Measurements from ENCODE around the gene PNMA6A. TPM values are rescaled to one million over a fixed set of nuclear protein-coding genes. Genes with fewer than 3 reads are reported as not detected.
"Not testable (repeated sequence)": the region's sequence is repeated elsewhere in the genome, so short reads cannot be mapped to it uniquely, and the experiment has no call there.

PNMA6A gene
- total and polyA plus RNA-seq, 2 experiments from 2014 or later, result 10.2 to 12.4 TPM

DNA sequence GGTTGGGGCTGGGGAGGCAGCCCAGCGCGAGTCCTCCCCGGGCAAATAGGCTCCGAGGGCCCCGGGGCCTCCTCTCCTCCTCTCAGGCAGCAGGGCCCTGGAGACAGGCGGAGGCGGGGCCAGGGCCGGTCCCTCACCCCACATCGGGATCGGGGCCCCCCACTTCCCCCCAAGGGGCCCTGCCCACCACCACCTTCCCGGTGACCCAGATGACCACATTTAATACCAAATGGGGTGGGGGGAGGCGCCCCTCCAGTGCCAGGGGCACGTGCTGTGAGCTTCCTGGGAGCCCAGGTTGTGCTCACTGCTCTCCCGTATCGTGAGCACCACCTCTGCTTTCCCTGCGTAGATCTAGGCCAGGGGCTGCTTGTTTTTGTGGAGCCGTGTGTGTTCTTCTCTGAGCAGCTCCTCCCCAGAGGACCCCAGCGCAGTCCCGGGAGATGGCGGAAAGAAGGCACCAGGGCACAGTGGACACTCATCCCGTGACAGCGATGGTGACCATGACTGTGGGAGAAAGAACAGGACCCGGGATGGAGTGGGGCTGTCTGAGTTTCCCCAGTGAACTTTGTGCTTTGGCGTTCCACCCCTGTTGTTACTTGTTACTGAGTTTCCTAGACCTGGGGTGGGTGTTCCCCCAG is 2.1 kb downstream of the PNMA6A start:
- Histone ChIP-seq H2AFZ (no peak overlapping the region), H3K36me3 (replicated peaks; ENCODE audit: insufficient read depth, low read depth) (no peaks in the 10 kb centered on the region), H3K27me3 (no peaks in the 10 kb centered on the region), H3K27ac (no peak overlapping the region), H4K20me1 (ENCODE audit: insufficient read depth, poor library complexity, severe bottlenecking) (no peaks in the 10 kb centered on the region), H3K4me2 (no peak overlapping the region), H3K9me2 (replicated peaks; ENCODE audit: insufficient read depth) (no peaks in the 10 kb centered on the region), H3K4me1 (ENCODE audit: insufficient read depth) (no peaks in the 10 kb centered on the region), H3K9me3 (ENCODE audit: low read depth) (no peaks in the 10 kb centered on the region), H3K4me3 (no peak overlapping the region), H3K79me2 (no peaks in the 10 kb centered on the region)
- no peak for DNase-seq (ENCODE audit: low spot score)
- WGBS (ENCODE audit: low lambda C conversion rate, missing lambda C conversion rate), result 89% methylated on average over 14 of the region's 24 CpGs
- TF ChIP-seq EZH2phosphoT487 (IDR thresholded peaks at IDR 0.05; ENCODE audit: low read depth, severe bottlenecking, unreplicated experiment) (no peak), EZH2 (IDR thresholded peaks at IDR 0.05; ENCODE audit: borderline replicate concordance) (no peak)
- TF ChIP-seq, protein P1, sequence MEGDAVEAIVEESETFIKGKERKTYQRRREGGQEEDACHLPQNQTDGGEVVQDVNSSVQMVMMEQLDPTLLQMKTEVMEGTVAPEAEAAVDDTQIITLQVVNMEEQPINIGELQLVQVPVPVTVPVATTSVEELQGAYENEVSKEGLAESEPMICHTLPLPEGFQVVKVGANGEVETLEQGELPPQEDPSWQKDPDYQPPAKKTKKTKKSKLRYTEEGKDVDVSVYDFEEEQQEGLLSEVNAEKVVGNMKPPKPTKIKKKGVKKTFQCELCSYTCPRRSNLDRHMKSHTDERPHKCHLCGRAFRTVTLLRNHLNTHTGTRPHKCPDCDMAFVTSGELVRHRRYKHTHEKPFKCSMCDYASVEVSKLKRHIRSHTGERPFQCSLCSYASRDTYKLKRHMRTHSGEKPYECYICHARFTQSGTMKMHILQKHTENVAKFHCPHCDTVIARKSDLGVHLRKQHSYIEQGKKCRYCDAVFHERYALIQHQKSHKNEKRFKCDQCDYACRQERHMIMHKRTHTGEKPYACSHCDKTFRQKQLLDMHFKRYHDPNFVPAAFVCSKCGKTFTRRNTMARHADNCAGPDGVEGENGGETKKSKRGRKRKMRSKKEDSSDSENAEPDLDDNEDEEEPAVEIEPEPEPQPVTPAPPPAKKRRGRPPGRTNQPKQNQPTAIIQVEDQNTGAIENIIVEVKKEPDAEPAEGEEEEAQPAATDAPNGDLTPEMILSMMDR (IDR thresholded peaks at IDR 0.05; ENCODE audit: poor library complexity), result no peak

DNA sequence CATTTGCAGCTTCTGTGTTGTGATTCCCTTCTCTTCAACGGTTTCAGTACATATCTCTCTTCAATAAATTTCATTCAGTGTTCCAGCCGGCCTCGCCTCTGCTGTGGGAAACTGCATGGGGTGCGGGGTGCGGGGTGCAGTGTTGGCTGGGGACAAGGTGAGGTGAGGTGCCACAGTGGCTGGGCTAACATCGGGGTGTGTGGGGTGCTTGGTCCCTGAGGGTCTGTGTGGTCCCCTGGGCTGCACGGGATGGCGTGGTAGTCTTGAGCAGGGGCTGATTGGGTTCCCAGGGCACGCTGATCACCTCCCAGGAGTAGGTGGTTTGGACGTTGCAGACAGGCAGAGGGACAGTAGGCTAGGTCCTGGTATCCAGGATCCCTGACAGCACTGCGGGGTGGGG is 2.7 kb downstream of the PNMA6A start:
- 94% methylated on average over 9 of the region's 11 CpGs for WGBS (ENCODE audit: low lambda C conversion rate, missing lambda C conversion rate)
- Histone ChIP-seq H4K20me1 (ENCODE audit: insufficient read depth, poor library complexity, severe bottlenecking) (no peaks in the 10 kb centered on the region), H2AFZ (no peak overlapping the region), H3K9me2 (replicated peaks; ENCODE audit: insufficient read depth) (no peaks in the 10 kb centered on the region), H3K4me3 (no peak overlapping the region), H3K27me3 (no peaks in the 10 kb centered on the region), H3K27ac (no peak overlapping the region), H3K36me3 (replicated peaks; ENCODE audit: insufficient read depth, low read depth) (no peaks in the 10 kb centered on the region), H3K4me2 (no peak overlapping the region), H3K79me2 (no peaks in the 10 kb centered on the region), H3K9me3 (ENCODE audit: low read depth) (no peaks in the 10 kb centered on the region), H3K4me1 (ENCODE audit: insufficient read depth) (no peaks in the 10 kb centered on the region)
- no peak for TF ChIP-seq EZH2 (IDR thresholded peaks at IDR 0.05; ENCODE audit: borderline replicate concordance)
- TF ChIP-seq, protein P1 (IDR thresholded peaks at IDR 0.05; ENCODE audit: poor library complexity), result no peak
- no peak for TF ChIP-seq EZH2phosphoT487 (IDR thresholded peaks at IDR 0.05; ENCODE audit: low read depth, severe bottlenecking, unreplicated experiment)
- DNase-seq (ENCODE audit: low spot score), result no peak

DNA sequence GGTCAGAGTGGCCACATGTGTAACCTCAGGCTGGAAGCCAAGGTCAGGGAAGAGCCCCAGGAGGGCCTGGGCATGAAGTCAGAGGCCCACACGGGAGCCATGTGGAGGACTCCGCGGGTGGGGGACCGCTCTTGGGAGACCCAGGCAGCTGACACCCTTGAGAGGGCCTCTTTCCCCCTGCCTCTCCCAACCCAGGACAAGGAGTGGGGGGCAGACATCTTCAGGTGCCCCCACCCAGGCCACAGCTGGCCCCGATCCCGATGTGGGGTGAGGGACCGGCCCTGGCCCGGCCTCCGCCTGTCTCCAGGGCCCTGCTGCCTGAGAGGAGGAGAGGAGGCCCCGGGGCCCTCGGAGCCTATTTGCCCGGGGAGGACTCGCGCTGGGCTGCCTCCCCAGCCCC is 3.1 kb downstream of the PNMA6A start:
- WGBS (ENCODE audit: low lambda C conversion rate, missing lambda C conversion rate), result 90% methylated on average over 9 of the region's 14 CpGs
- no peaks in the 10 kb centered on the region for H4K20me1 ChIP-seq (ENCODE audit: insufficient read depth, poor library complexity, severe bottlenecking)

DNA sequence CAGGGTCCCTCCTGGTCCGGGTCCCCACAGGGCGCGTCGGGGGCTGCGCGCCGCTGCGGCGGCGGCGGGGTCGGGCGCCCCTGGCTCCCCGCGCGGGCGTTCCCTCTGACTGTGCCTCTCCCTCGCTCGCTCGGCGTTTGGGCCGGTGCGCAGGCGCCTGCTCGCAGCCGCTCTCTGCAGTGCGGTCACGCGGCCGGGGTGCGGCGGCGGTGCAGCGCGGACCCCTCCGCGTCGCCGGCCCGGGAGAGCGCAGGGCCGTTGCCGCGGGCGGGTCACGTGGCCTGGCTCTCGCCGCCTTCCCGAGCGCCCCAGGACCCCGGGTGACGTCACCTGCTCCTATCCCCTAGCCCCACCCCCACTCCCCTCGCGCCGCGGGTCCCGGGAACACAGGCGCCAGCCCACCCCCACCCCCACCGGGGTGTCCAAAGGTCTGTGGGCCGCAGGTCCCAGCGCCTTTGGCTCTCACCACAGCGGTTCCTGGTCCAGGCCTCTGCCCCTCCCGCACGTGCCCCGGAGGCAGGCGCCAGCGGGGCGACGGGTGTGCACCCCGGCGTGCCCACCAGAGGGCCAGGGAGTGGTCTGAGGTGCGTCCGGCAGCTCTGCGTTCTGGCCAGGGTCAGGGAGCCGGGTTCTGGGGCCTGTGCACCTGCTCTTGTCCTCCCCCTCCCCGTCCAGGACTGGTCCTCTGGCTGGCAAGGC is 5.3 kb downstream of the PNMA6A start:
- not testable (repeated sequence) for H3K27me3 ChIP-seq; H3K4me2 ChIP-seq; H3K9me3 ChIP-seq (ENCODE audit: low read depth); H2AFZ ChIP-seq; H3K27ac ChIP-seq; H3K79me2 ChIP-seq; H3K4me1 ChIP-seq (ENCODE audit: insufficient read depth); DNase-seq (ENCODE audit: low spot score); H3K36me3 ChIP-seq (replicated peaks; ENCODE audit: insufficient read depth, low read depth); H3K4me3 ChIP-seq; H3K9me2 ChIP-seq (replicated peaks; ENCODE audit: insufficient read depth); H4K20me1 ChIP-seq (ENCODE audit: insufficient read depth, poor library complexity, severe bottlenecking)
- WGBS (ENCODE audit: low lambda C conversion rate, missing lambda C conversion rate), result no CpG with 5 or more reads among the region's 76 CpGs

More for the DNA sequence above, 3.1 kb downstream of the PNMA6A start:
- H2AFZ ChIP-seq, result no peak overlapping the region
- no peaks in the 10 kb centered on the region for H3K9me3 ChIP-seq (ENCODE audit: low read depth)
- no peaks in the 10 kb centered on the region for H3K4me1 ChIP-seq (ENCODE audit: insufficient read depth)
- no peaks in the 10 kb centered on the region for H3K36me3 ChIP-seq (replicated peaks; ENCODE audit: insufficient read depth, low read depth)
- no peaks in the 10 kb centered on the region for H3K9me2 ChIP-seq (replicated peaks; ENCODE audit: insufficient read depth)
- no peaks in the 10 kb centered on the region for H3K79me2 ChIP-seq
- TF ChIP-seq EZH2phosphoT487 (IDR thresholded peaks at IDR 0.05; ENCODE audit: low read depth, severe bottlenecking, unreplicated experiment), result no peak
- DNase-seq (ENCODE audit: low spot score), result no peak
- H3K4me3 ChIP-seq, result no peak overlapping the region
- H3K27me3 ChIP-seq, result no peaks in the 10 kb centered on the region
- H3K27ac ChIP-seq, result no peak overlapping the region
- H3K4me2 ChIP-seq, result no peak overlapping the region

DNA sequence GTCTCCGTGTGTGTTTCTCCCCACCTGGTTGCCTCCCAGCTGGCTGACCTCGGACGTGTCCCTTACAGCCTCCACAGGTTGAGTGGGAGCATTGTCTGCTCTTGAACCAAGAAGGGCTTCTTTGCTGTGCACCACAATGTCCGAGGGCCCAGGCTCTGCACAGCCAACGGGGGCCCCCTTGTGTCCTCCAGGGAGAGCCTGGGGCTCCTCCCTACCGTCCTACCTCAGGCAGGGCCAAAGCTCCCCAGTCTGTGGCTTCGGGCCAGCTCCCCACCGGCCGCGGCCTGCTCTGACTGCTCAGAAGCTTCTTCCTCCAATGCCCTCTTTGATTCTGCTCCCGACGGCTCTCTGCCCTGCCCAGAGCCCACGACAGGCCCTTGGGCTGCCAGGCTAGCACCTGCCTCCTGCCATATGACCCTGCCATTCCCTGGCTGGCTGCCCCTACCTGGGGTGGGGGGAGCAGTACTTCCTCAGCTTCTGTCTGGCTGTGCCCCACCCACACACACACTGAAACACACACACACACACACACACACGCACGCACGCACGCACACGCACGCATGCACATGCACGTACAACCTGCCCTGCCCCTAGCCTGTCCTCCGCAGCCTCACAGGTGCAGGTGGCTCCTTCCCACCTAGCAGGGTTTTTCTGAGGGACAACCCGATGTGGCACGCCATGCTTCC is 11.1 kb downstream of the PNMA6A start:
- not testable (repeated sequence) for H3K4me2 ChIP-seq; DNase-seq (ENCODE audit: low spot score); H3K27me3 ChIP-seq; H3K4me3 ChIP-seq; H3K9me2 ChIP-seq (replicated peaks; ENCODE audit: insufficient read depth); H3K4me1 ChIP-seq (ENCODE audit: insufficient read depth); H3K27ac ChIP-seq; H3K36me3 ChIP-seq (replicated peaks; ENCODE audit: insufficient read depth, low read depth); H2AFZ ChIP-seq; H3K79me2 ChIP-seq; H3K9me3 ChIP-seq (ENCODE audit: low read depth); H4K20me1 ChIP-seq (ENCODE audit: insufficient read depth, poor library complexity, severe bottlenecking)
- 100% methylated on average over 2 of the region's 23 CpGs for WGBS (ENCODE audit: low lambda C conversion rate, missing lambda C conversion rate)
